ENCODE results near the gene KLHDC8A.
A peak's percentile ranks its signal among the peaks of the same experiment; 100 is the strongest.
"Not testable (repeated sequence)": the region's sequence is repeated elsewhere in the genome, so short reads cannot be mapped to it uniquely, and the experiment has no call there.

The KLHDC8A gene

GRCh38 chr1:205301842-205302588 lies 54.7 kb downstream of the KLHDC8A start:
- H3K27ac ChIP-seq (ENCODE audit: low read depth, low read length), result peak overlapping the region; percentile 100
- H3K27me3 ChIP-seq (ENCODE audit: control insufficient read depth, insufficient read depth, low read length), result no peaks in the 10 kb centered on the region
- H3K9me3 ChIP-seq (ENCODE audit: control insufficient read depth, insufficient read depth, low read length), result no peaks in the 10 kb centered on the region
- peak overlapping the region; percentile 29 for H3K4me3 ChIP-seq (ENCODE audit: low read depth, low read length)
- H3K36me3 ChIP-seq (ENCODE audit: control insufficient read depth, insufficient read depth, low read length), result peaks cover 41% of the 10 kb centered on the region
- peaks cover 34% of the 10 kb centered on the region for H3K4me1 ChIP-seq (ENCODE audit: control insufficient read depth, insufficient read depth, low read length)
- H3K9ac ChIP-seq (ENCODE audit: low read depth, low read length), result peak overlapping the region; percentile 63

GRCh38 chr1:205301205-205301821 lies 55.4 kb downstream of the KLHDC8A start:
- peaks cover 34% of the 10 kb centered on the region for H3K4me1 ChIP-seq (ENCODE audit: control insufficient read depth, insufficient read depth, low read length)

GRCh38 chr1:205300149-205300548 lies 56.6 kb downstream of the KLHDC8A start:
- H3K9me3 ChIP-seq (ENCODE audit: control insufficient read depth, insufficient read depth, low read length), result no peaks in the 10 kb centered on the region
- H3K27me3 ChIP-seq (ENCODE audit: control insufficient read depth, insufficient read depth, low read length), result no peaks in the 10 kb centered on the region
- H3K9ac ChIP-seq (ENCODE audit: low read depth, low read length), result no peak overlapping the region
- no peak overlapping the region for H3K4me3 ChIP-seq (ENCODE audit: low read depth, low read length)
- peak overlapping the region; percentile 100 for H3K27ac ChIP-seq (ENCODE audit: low read depth, low read length)
- H3K36me3 ChIP-seq (ENCODE audit: control insufficient read depth, insufficient read depth, low read length), result peaks cover 24% of the 10 kb centered on the region
- peaks cover 42% of the 10 kb centered on the region for H3K4me1 ChIP-seq (ENCODE audit: control insufficient read depth, insufficient read depth, low read length)

More at GRCh38 chr1:205301205-205301821, 55.4 kb downstream of the KLHDC8A start:
- H3K9ac ChIP-seq (ENCODE audit: low read depth, low read length), result peak overlapping the region; percentile 86
- H3K27me3 ChIP-seq (ENCODE audit: control insufficient read depth, insufficient read depth, low read length), result no peaks in the 10 kb centered on the region
- no peaks in the 10 kb centered on the region for H3K9me3 ChIP-seq (ENCODE audit: control insufficient read depth, insufficient read depth, low read length)
- peak overlapping the region; percentile 46 for H3K4me3 ChIP-seq (ENCODE audit: low read depth, low read length)
- peaks cover 34% of the 10 kb centered on the region for H3K36me3 ChIP-seq (ENCODE audit: control insufficient read depth, insufficient read depth, low read length)
- peak overlapping the region; percentile 100 for H3K27ac ChIP-seq (ENCODE audit: low read depth, low read length)

GRCh38 chr1:205298191-205298994 lies 58.3 kb downstream of the KLHDC8A start:
- peaks cover 7% of the 10 kb centered on the region for H3K36me3 ChIP-seq (ENCODE audit: control insufficient read depth, insufficient read depth, low read length)
- H3K4me3 ChIP-seq (ENCODE audit: low read depth, low read length), result no peak overlapping the region
- H3K27me3 ChIP-seq (ENCODE audit: control insufficient read depth, insufficient read depth, low read length), result no peaks in the 10 kb centered on the region
- H3K27ac ChIP-seq (ENCODE audit: low read depth, low read length), result peak overlapping the region; percentile 94
- H3K9me3 ChIP-seq (ENCODE audit: control insufficient read depth, insufficient read depth, low read length), result no peaks in the 10 kb centered on the region
- no peak overlapping the region for H3K9ac ChIP-seq (ENCODE audit: low read depth, low read length)
- peaks cover 60% of the 10 kb centered on the region for H3K4me1 ChIP-seq (ENCODE audit: control insufficient read depth, insufficient read depth, low read length)

- not testable (repeated sequence) for H3K9me3 ChIP-seq (ENCODE audit: control insufficient read depth, insufficient read depth, low read length); H3K4me3 ChIP-seq (ENCODE audit: low read depth, low read length); H3K27me3 ChIP-seq (ENCODE audit: control insufficient read depth, insufficient read depth, low read length); H3K36me3 ChIP-seq (ENCODE audit: control insufficient read depth, insufficient read depth, low read length); H3K9ac ChIP-seq (ENCODE audit: low read depth, low read length)
- Histone ChIP-seq H3K4me1 (ENCODE audit: control insufficient read depth, insufficient read depth, low read length) (peaks cover 63% of the 10 kb centered on the region), H3K27ac (ENCODE audit: low read depth, low read length) (peak overlapping the region; percentile 94)
Measured at GRCh38 chr1:205297546-205298177, 59.1 kb downstream of the KLHDC8A start.

- H3K4me3 ChIP-seq (ENCODE audit: low read depth, low read length), result no peak overlapping the region
- H3K9me3 ChIP-seq (ENCODE audit: control insufficient read depth, insufficient read depth, low read length), result no peaks in the 10 kb centered on the region
- H3K27ac ChIP-seq (ENCODE audit: low read depth, low read length), result peak overlapping the region; percentile 100
- no peak overlapping the region for H3K9ac ChIP-seq (ENCODE audit: low read depth, low read length)
- no peaks in the 10 kb centered on the region for H3K27me3 ChIP-seq (ENCODE audit: control insufficient read depth, insufficient read depth, low read length)
- peaks cover 54% of the 10 kb centered on the region for H3K4me1 ChIP-seq (ENCODE audit: control insufficient read depth, insufficient read depth, low read length)
- no peaks in the 10 kb centered on the region for H3K36me3 ChIP-seq (ENCODE audit: control insufficient read depth, insufficient read depth, low read length)
Measured at GRCh38 chr1:205296154-205296553, 60.6 kb downstream of the KLHDC8A start.

GRCh38 chr1:205294934-205295333 lies 61.8 kb downstream of the KLHDC8A start:
- Histone ChIP-seq H3K4me3 (ENCODE audit: low read depth, low read length) (peak overlapping the region; percentile 34; the same call in 1 of the 2 replicates), H3K9me3 (ENCODE audit: control insufficient read depth, insufficient read depth, low read length) (no peaks in the 10 kb centered on the region), H3K27me3 (ENCODE audit: control insufficient read depth, insufficient read depth, low read length) (no peaks in the 10 kb centered on the region), H3K9ac (ENCODE audit: low read depth, low read length) (peak overlapping the region; percentile 60), H3K4me1 (ENCODE audit: control insufficient read depth, insufficient read depth, low read length) (peaks cover 43% of the 10 kb centered on the region), H3K27ac (ENCODE audit: low read depth, low read length) (peak overlapping the region; percentile 100), H3K36me3 (ENCODE audit: control insufficient read depth, insufficient read depth, low read length) (no peaks in the 10 kb centered on the region)

- Histone ChIP-seq H3K4me1 (ENCODE audit: control insufficient read depth, insufficient read depth, low read length) (peaks cover 42% of the 10 kb centered on the region), H3K9ac (ENCODE audit: low read depth, low read length) (peak overlapping the region; percentile 60), H3K9me3 (ENCODE audit: control insufficient read depth, insufficient read depth, low read length) (no peaks in the 10 kb centered on the region), H3K27ac (ENCODE audit: low read depth, low read length) (peak overlapping the region; percentile 100), H3K4me3 (ENCODE audit: low read depth, low read length) (no peak overlapping the region; the same call in 1 of the 2 replicates), H3K36me3 (ENCODE audit: control insufficient read depth, insufficient read depth, low read length) (no peaks in the 10 kb centered on the region), H3K27me3 (ENCODE audit: control insufficient read depth, insufficient read depth, low read length) (no peaks in the 10 kb centered on the region)
Measured at GRCh38 chr1:205294175-205294917, 62.4 kb downstream of the KLHDC8A start.

GRCh38 chr1:205293350-205294074 lies 63.2 kb downstream of the KLHDC8A start:
- H3K9ac ChIP-seq (ENCODE audit: low read depth, low read length), result peak overlapping the region; percentile 37
- H3K36me3 ChIP-seq (ENCODE audit: control insufficient read depth, insufficient read depth, low read length), result no peaks in the 10 kb centered on the region
- H3K9me3 ChIP-seq (ENCODE audit: control insufficient read depth, insufficient read depth, low read length), result no peaks in the 10 kb centered on the region
- H3K4me1 ChIP-seq (ENCODE audit: control insufficient read depth, insufficient read depth, low read length), result peaks cover 37% of the 10 kb centered on the region
- no peak overlapping the region for H3K4me3 ChIP-seq (ENCODE audit: low read depth, low read length)
- H3K27me3 ChIP-seq (ENCODE audit: control insufficient read depth, insufficient read depth, low read length), result no peaks in the 10 kb centered on the region
- peak overlapping the region; percentile 100 for H3K27ac ChIP-seq (ENCODE audit: low read depth, low read length)

GRCh38 chr1:205291596-205291995 lies 65.1 kb downstream of the KLHDC8A start:
- no peaks in the 10 kb centered on the region for H3K27me3 ChIP-seq (ENCODE audit: control insufficient read depth, insufficient read depth, low read length)
- no peaks in the 10 kb centered on the region for H3K9me3 ChIP-seq (ENCODE audit: control insufficient read depth, insufficient read depth, low read length)
- no peak overlapping the region for H3K27ac ChIP-seq (ENCODE audit: low read depth, low read length)
- no peaks in the 10 kb centered on the region for H3K36me3 ChIP-seq (ENCODE audit: control insufficient read depth, insufficient read depth, low read length)
- peaks cover 36% of the 10 kb centered on the region for H3K4me1 ChIP-seq (ENCODE audit: control insufficient read depth, insufficient read depth, low read length)
- no peak overlapping the region for H3K4me3 ChIP-seq (ENCODE audit: low read depth, low read length)
- H3K9ac ChIP-seq (ENCODE audit: low read depth, low read length), result no peak overlapping the region
